ENCODE data around the gene BEST1.

The BEST1 gene

GRCh38 chr11:61912991-61913698 lies 37.0 kb upstream of the BEST1 start:
- H3K4ac ChIP-seq (ENCODE audit: low read depth, low read length) = no peak overlapping the region
- no peak overlapping the region for H2BK15ac ChIP-seq (replicated peaks; ENCODE audit: low read depth)

GRCh38 chr11:61913699-61914395 lies 36.3 kb upstream of the BEST1 start:
- H3K56ac ChIP-seq (ENCODE audit: low read length) = no peak overlapping the region
- no peaks in the 10 kb centered on the region for H3K36me3 ChIP-seq (ENCODE audit: control insufficient read depth, insufficient read depth, low read length)
- no peaks in the 10 kb centered on the region for H3K79me1 ChIP-seq (ENCODE audit: low read length)
- H3K9ac ChIP-seq (ENCODE audit: low read length) = no peak overlapping the region
- no peak overlapping the region for H3K4me3 ChIP-seq (ENCODE audit: low read length)
- H3K79me2 ChIP-seq (ENCODE audit: control insufficient read depth, insufficient read depth, low read length) = no peaks in the 10 kb centered on the region
- H4K8ac ChIP-seq (ENCODE audit: low read depth, low read length) = no peak overlapping the region
- peaks cover 6% of the 10 kb centered on the region for H3K4me1 ChIP-seq (ENCODE audit: control insufficient read depth, low read depth, low read length)
- no peak overlapping the region for H3K23ac ChIP-seq (ENCODE audit: low read length)
- H3K27me3 ChIP-seq (ENCODE audit: insufficient read depth, low read length, poor library complexity) = no peaks in the 10 kb centered on the region
- no peak for DNase-seq
- H2BK15ac ChIP-seq (replicated peaks; ENCODE audit: low read depth) = no peak overlapping the region
- H2BK120ac ChIP-seq (ENCODE audit: low read depth, low read length) = no peak overlapping the region
- H3K27ac ChIP-seq (ENCODE audit: low read depth, low read length) = no peak overlapping the region
- no peak overlapping the region for H3K4ac ChIP-seq (ENCODE audit: low read depth, low read length)
- WGBS (ENCODE audit: extremely low coverage, insufficient coverage, low lambda C conversion rate) = no CpG with 5 or more reads among the region's 8 CpGs
- no peak overlapping the region for H2AK5ac ChIP-seq (ENCODE audit: low read length)
- H2BK5ac ChIP-seq (ENCODE audit: low read length) = no peak overlapping the region
- H4K5ac ChIP-seq (ENCODE audit: low read length) = no peak overlapping the region
- H3K18ac ChIP-seq (ENCODE audit: low read length) = no peak overlapping the region
- H3K4me2 ChIP-seq (ENCODE audit: low read length) = no peak overlapping the region

More at GRCh38 chr11:61912991-61913698, 37.0 kb upstream of the BEST1 start:
- no peak overlapping the region for H2BK120ac ChIP-seq (ENCODE audit: low read depth, low read length)
- no peak overlapping the region for H3K18ac ChIP-seq (ENCODE audit: low read length)
- no peaks in the 10 kb centered on the region for H3K36me3 ChIP-seq (ENCODE audit: control insufficient read depth, insufficient read depth, low read length)
- peaks cover 11% of the 10 kb centered on the region for H3K4me1 ChIP-seq (ENCODE audit: control insufficient read depth, low read depth, low read length)
- H4K8ac ChIP-seq (ENCODE audit: low read depth, low read length) = no peak overlapping the region
- H3K23ac ChIP-seq (ENCODE audit: low read length) = no peak overlapping the region
- no peak overlapping the region for H2BK5ac ChIP-seq (ENCODE audit: low read length)
- H3K4me2 ChIP-seq (ENCODE audit: low read length) = no peak overlapping the region
- H3K27me3 ChIP-seq (ENCODE audit: insufficient read depth, low read length, poor library complexity) = no peaks in the 10 kb centered on the region
- no peaks in the 10 kb centered on the region for H3K79me1 ChIP-seq (ENCODE audit: low read length)
- no peak overlapping the region for H2AK5ac ChIP-seq (ENCODE audit: low read length)
- H3K27ac ChIP-seq (ENCODE audit: low read depth, low read length) = no peak overlapping the region
- H3K9ac ChIP-seq (ENCODE audit: low read length) = no peak overlapping the region
- H3K4me3 ChIP-seq (ENCODE audit: low read length) = no peak overlapping the region
- H3K56ac ChIP-seq (ENCODE audit: low read length) = no peak overlapping the region
- H3K79me2 ChIP-seq (ENCODE audit: control insufficient read depth, insufficient read depth, low read length) = no peaks in the 10 kb centered on the region
- no CpG with 5 or more reads among the region's 18 CpGs for WGBS (ENCODE audit: extremely low coverage, insufficient coverage, low lambda C conversion rate)
- no peak overlapping the region for H4K5ac ChIP-seq (ENCODE audit: low read length)
- DNase-seq = no peak

DNA sequence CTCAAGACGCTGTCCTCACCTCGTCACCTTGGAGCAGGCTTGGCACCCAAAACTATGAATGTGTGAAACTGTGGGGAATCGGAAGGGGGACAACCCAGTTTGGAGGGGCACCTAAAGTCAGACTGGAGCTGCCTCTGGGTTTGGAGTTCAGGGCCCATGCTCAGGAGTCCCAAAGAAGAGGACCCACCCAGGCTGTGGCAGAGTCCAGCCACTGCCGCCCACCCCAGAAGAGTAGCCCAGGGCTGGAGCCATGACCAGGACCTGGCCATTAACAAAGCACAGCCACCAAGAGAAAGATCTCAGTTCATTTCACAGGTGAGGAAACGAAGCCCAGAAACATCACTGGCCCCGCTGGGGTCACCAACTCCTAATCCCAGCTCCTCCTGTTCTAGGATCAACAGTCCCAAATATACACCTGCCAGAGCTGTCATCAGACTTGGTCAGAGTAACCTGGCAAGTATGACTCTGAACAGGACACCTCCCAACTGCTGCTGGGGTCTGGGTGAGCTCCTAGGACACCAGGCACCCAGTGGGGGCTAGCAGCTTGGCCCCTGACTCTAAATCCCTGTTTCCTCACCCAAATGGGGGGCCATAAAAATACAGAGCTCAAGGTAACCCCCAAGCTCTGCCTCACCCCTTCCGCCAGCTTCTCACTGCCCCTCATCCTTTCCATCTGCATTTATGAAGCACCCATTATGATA lies 35.5 kb upstream of the BEST1 start:
- Histone ChIP-seq H3K56ac (ENCODE audit: low read length) (no peak overlapping the region), H4K8ac (ENCODE audit: low read depth, low read length) (no peak overlapping the region), H3K79me1 (ENCODE audit: low read length) (no peaks in the 10 kb centered on the region), H3K4ac (ENCODE audit: low read depth, low read length) (no peak overlapping the region), H3K4me2 (ENCODE audit: low read length) (no peak overlapping the region), H2AK5ac (ENCODE audit: low read length) (no peak overlapping the region), H2BK5ac (ENCODE audit: low read length) (no peak overlapping the region), H3K36me3 (ENCODE audit: control insufficient read depth, insufficient read depth, low read length) (no peaks in the 10 kb centered on the region), H3K23ac (ENCODE audit: low read length) (no peak overlapping the region), H3K4me3 (ENCODE audit: low read length) (no peak overlapping the region), H2BK120ac (ENCODE audit: low read depth, low read length) (no peak overlapping the region), H3K4me1 (ENCODE audit: control insufficient read depth, low read depth, low read length) (peaks cover 2% of the 10 kb centered on the region), H3K9ac (ENCODE audit: low read length) (no peak overlapping the region), H3K27ac (ENCODE audit: low read depth, low read length) (no peak overlapping the region), H3K27me3 (ENCODE audit: insufficient read depth, low read length, poor library complexity) (no peaks in the 10 kb centered on the region), H3K79me2 (ENCODE audit: control insufficient read depth, insufficient read depth, low read length) (no peaks in the 10 kb centered on the region), H4K5ac (ENCODE audit: low read length) (no peak overlapping the region), H3K18ac (ENCODE audit: low read length) (no peak overlapping the region), H2BK15ac (replicated peaks; ENCODE audit: low read depth) (no peak overlapping the region)
- no peak for DNase-seq
- no CpG with 5 or more reads among the region's 7 CpGs for WGBS (ENCODE audit: extremely low coverage, insufficient coverage, low lambda C conversion rate)

DNA sequence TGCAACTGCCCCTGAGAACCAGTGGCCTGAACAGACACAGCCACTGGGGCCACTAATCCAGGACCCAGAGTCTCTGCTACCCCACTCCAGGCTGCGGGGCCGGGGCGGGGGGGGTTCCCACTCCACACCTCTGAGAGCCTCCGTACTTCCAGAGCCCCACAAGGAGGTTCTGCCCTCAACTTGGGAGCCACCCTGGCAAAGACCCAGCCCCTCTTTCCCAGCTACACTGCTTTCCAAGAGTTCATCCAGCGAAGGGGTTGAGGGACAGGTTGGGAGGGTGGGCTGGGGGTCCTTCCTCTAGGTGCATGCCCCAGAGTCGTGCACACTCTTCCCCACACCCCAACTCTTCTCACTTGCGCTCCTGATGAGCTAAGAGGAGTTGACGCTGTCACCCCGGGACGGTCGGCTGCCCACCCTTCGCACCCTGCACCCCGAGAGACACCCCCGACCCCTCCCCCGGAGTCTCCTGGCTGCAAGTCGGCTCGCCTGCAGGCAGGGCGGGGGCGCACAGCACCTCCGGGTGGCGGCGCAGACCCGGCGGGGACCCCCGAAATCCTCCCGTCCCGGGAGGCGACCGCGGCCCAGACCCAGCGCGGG lies 33.3 kb upstream of the BEST1 start:
- Histone ChIP-seq H3K4me3 (ENCODE audit: low read length) (peak overlapping the region; percentile 12), H3K36me3 (ENCODE audit: control insufficient read depth, insufficient read depth, low read length) (no peaks in the 10 kb centered on the region), H3K79me2 (ENCODE audit: control insufficient read depth, insufficient read depth, low read length) (no peaks in the 10 kb centered on the region), H3K9ac (ENCODE audit: low read length) (peak overlapping the region; percentile 63), H3K56ac (ENCODE audit: low read length) (peak overlapping the region; percentile 81), H3K4me1 (ENCODE audit: control insufficient read depth, low read depth, low read length) (peaks cover 2% of the 10 kb centered on the region), H3K27me3 (ENCODE audit: insufficient read depth, low read length, poor library complexity) (no peaks in the 10 kb centered on the region), H4K5ac (ENCODE audit: low read length) (no peak overlapping the region), H2AK5ac (ENCODE audit: low read length) (no peak overlapping the region), H3K18ac (ENCODE audit: low read length) (peak overlapping the region; percentile 12), H2BK5ac (ENCODE audit: low read length) (no peak overlapping the region), H3K79me1 (ENCODE audit: low read length) (no peaks in the 10 kb centered on the region), H3K23ac (ENCODE audit: low read length) (no peak overlapping the region), H4K8ac (ENCODE audit: low read depth, low read length) (no peak overlapping the region), H3K4ac (ENCODE audit: low read depth, low read length) (no peak overlapping the region), H3K27ac (ENCODE audit: low read depth, low read length) (no peak overlapping the region), H2BK15ac (replicated peaks; ENCODE audit: low read depth) (no peak overlapping the region), H2BK120ac (ENCODE audit: low read depth, low read length) (no peak overlapping the region), H3K4me2 (ENCODE audit: low read length) (peak overlapping the region; percentile 54)
- no CpG with 5 or more reads among the region's 32 CpGs for WGBS (ENCODE audit: extremely low coverage, insufficient coverage, low lambda C conversion rate)
- no peak for DNase-seq

DNA sequence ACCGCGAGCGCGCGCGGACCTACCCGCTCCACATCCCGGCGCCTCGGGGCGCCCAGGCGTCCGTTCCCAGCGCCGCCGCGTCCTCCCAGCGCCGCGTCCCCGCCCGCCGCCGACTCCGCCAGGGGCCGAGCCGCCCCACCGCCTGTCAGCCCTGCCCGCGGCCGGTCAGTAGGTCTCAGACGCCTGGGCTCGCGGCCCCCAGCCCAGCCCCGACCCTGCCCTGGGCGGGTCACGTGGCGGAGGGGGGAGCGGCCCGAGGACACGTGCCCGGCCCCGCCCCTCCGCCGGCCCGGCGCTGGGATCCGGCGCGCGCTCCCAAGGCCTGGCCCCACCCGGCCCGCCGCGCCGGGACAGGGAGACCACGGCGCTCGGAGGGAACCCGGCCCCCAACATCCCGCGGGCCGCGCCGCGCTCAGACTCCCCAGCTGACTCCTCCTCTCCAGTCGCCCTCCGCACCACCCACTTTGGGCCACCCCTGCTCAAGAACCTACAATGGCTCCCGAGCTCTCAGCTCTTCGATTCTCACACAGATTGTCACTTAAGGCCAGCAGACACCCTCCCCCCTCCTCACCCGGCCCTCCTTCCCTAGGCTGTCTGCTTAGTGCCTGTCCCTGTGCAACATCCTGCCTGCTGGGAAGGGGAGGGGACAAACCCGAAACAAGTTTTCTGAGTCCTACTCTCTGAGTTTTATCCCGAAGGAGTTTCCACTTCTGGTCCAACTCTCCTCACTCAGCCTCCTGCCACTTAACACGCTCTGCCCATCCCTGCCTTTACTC lies 32.6 kb upstream of the BEST1 start, which contains the start of gene RAB3IL1:
Gene RAB3IL1 (minus strand): TSS at position 233 of the 776 bp plus-strand sequence. CDS start 199 bp downstream, at position 34.
- H3K4me1 ChIP-seq (ENCODE audit: control insufficient read depth, low read depth, low read length) = peaks cover 2% of the 10 kb centered on the region
- no peak within 1 kb of the TSS for H3K4ac ChIP-seq (ENCODE audit: low read depth, low read length)
- H2BK15ac ChIP-seq (replicated peaks; ENCODE audit: low read depth) = no peak within 1 kb of the TSS
- no peak within 1 kb of the TSS for H2BK5ac ChIP-seq (ENCODE audit: low read length)
- H3K27me3 ChIP-seq (ENCODE audit: insufficient read depth, low read length, poor library complexity) = no peaks in the 10 kb centered on the region
- H3K4me2 ChIP-seq (ENCODE audit: low read length) = peak within 1 kb of the TSS; percentile 59
- no peak within 1 kb of the TSS for H2BK120ac ChIP-seq (ENCODE audit: low read depth, low read length)
- H4K5ac ChIP-seq (ENCODE audit: low read length) = no peak within 1 kb of the TSS
- no peak within 1 kb of the TSS for H3K23ac ChIP-seq (ENCODE audit: low read length)
- H3K9ac ChIP-seq (ENCODE audit: low read length) = peak within 1 kb of the TSS; percentile 63
- H4K8ac ChIP-seq (ENCODE audit: low read depth, low read length) = no peak within 1 kb of the TSS
- no CpG with 5 or more reads among the region's 74 CpGs for WGBS (ENCODE audit: extremely low coverage, insufficient coverage, low lambda C conversion rate)
- H3K4me3 ChIP-seq (ENCODE audit: low read length) = peak within 1 kb of the TSS; percentile 12
- DNase-seq = peak; percentile 69
- H2AK5ac ChIP-seq (ENCODE audit: low read length) = no peak within 1 kb of the TSS
- peak within 1 kb of the TSS; percentile 81 for H3K56ac ChIP-seq (ENCODE audit: low read length)
- no peak within 1 kb of the TSS for H3K27ac ChIP-seq (ENCODE audit: low read depth, low read length)
- no peaks in the 10 kb centered on the region for H3K79me2 ChIP-seq (ENCODE audit: control insufficient read depth, insufficient read depth, low read length)
- no peaks in the 10 kb centered on the region for H3K79me1 ChIP-seq (ENCODE audit: low read length)
- H3K18ac ChIP-seq (ENCODE audit: low read length) = peak within 1 kb of the TSS; percentile 12
- H3K36me3 ChIP-seq (ENCODE audit: control insufficient read depth, insufficient read depth, low read length) = no peaks in the 10 kb centered on the region
